PC-3 (cell line): Measurements from ENCODE around the gene CPLX1.

ENCODE experiments used
- CTCF ChIP-seq: fragments of 300-600 bp; sonication (generic); conservative IDR thresholded peaks from 2 replicates; pipeline ENCODE4 v1.5.1; 2017; ENCODE audit warnings: antibody characterized with exemption, low read depth, mild to moderate bottlenecking, low read length
- EZH2 ChIP-seq: fragments of 300-600 bp; sonication (generic); IDR thresholded peaks from one replicate; pipeline ENCODE4 v1.6.1; 2017; ENCODE audit warnings: antibody characterized with exemption, mild to moderate bottlenecking, low read length; ENCODE audit not compliant: unreplicated experiment

GRCh38 chr4:860561-860960 lies 34.6 kb upstream of the CPLX1 start:
- TF ChIP-seq CTCF (no peak), EZH2 (no peak)
